Right lung (tissue), 5 donors: ENCODE measurements around the gene GNB1L. TPM values are rescaled to one million over a fixed set of nuclear protein-coding genes. Genes with fewer than 3 reads are reported as not detected.

Experiments used
- DNase-seq, 2 donors: peaks; one replicate each; pipeline ENCODE4 v3.0.0-alpha.2; 2013
- polyA plus RNA-seq, 5 donors: library from polyadenylated mRNA; unstranded; fragments of 120-200 nt; gene quantifications; one replicate each; pipeline versions ENCODE4 v1.2.1 to v1.2.3, GENCODE V29; 2013; ENCODE audit warnings: inconsistent platforms in 1 of 5, low replicate concordance in 1 of 5; ENCODE audit not compliant: insufficient read length in 5 of 5, insufficient read depth in 1 of 5

The GNB1L gene
- polyA plus RNA-seq, 5 donors = 2.7 to 6.4 (median 6.1) TPM

- DNase-seq = no peak
Measured at GRCh38 chr22:19751497-19752245, 103.0 kb downstream of the GNB1L start.

- DNase-seq = no peak
Measured at GRCh38 chr22:19750507-19751490, 103.9 kb downstream of the GNB1L start.

GRCh38 chr22:19749876-19750275 lies 104.8 kb downstream of the GNB1L start:
- no peak for DNase-seq

- no peak for DNase-seq
Measured at GRCh38 chr22:19748991-19749664, 105.5 kb downstream of the GNB1L start.

GRCh38 chr22:19748139-19748538 lies 106.5 kb downstream of the GNB1L start:
- DNase-seq = no peak

GRCh38 chr22:19747551-19747950 lies 107.1 kb downstream of the GNB1L start:
- no peak for DNase-seq

- no peak for DNase-seq
Measured at GRCh38 chr22:19746726-19747125, 107.9 kb downstream of the GNB1L start.

GRCh38 chr22:19745155-19746101 lies 109.2 kb downstream of the GNB1L start:
- no peak for DNase-seq

- DNase-seq = no peak
Measured at GRCh38 chr22:19744350-19745006, 110.2 kb downstream of the GNB1L start.

GRCh38 chr22:19743651-19744050 lies 111.0 kb downstream of the GNB1L start:
- no peak for DNase-seq

- no peak for DNase-seq
Measured at GRCh38 chr22:19743081-19743480, 111.6 kb downstream of the GNB1L start.

- DNase-seq = no peak
Measured at GRCh38 chr22:19742160-19743066, 112.3 kb downstream of the GNB1L start.

GRCh38 chr22:19741053-19741452 lies 113.6 kb downstream of the GNB1L start:
- DNase-seq = no peak

- no peak for DNase-seq
Measured at GRCh38 chr22:19740586-19740985, 114.1 kb downstream of the GNB1L start.

- DNase-seq = no peak
Measured at GRCh38 chr22:19739911-19740449, 114.7 kb downstream of the GNB1L start.

GRCh38 chr22:19739448-19739895 lies 115.2 kb downstream of the GNB1L start:
- DNase-seq = no peak

- DNase-seq = no peak
Measured at GRCh38 chr22:19738664-19739447, 115.8 kb downstream of the GNB1L start.
